Measurements from ENCODE around the gene TEX11.

GRCh38 chrX:70497026-70497425 lies 411.5 kb downstream of the TEX11 start:
- TF ChIP-seq CTCF (conservative IDR thresholded peaks at IDR 0.05), result no peak
- no peak for TF ChIP-seq EZH2 (IDR thresholded peaks at IDR 0.05; ENCODE audit: low read depth)
